HEK293T (cell line): Measurements from ENCODE around the gene ATP6V0E1.

Experiments used
- BHLHE40 ChIP-seq: fragments of 450-650 bp; IDR thresholded peaks from 2 replicates; pipeline ENCODE4 v1.6.1; 2016; ENCODE audit warnings: mild to moderate bottlenecking, moderate library complexity, borderline replicate concordance
- LEF1 ChIP-seq: fragments of 450-650 bp; IDR thresholded peaks from 2 replicates; pipeline ENCODE4 v1.6.1; 2017; ENCODE audit warnings: mild to moderate bottlenecking, borderline replicate concordance
- NFRKB ChIP-seq: fragments of 450-650 bp; IDR thresholded peaks from 2 replicates; pipeline ENCODE4 v1.6.1; 2016; ENCODE audit warnings: mild to moderate bottlenecking, moderate library complexity
- SUZ12 ChIP-seq: fragments of 450-650 bp; IDR thresholded peaks from 2 replicates; pipeline ENCODE4 v1.6.1; 2016; ENCODE audit warnings: mild to moderate bottlenecking

GRCh38 chr5:172985596-172985995 is 2.0 kb downstream of the ATP6V0E1 start:
- no peak for TF ChIP-seq SUZ12
- no peak for TF ChIP-seq BHLHE40
- TF ChIP-seq NFRKB, result no peak
- no peak for TF ChIP-seq LEF1
